A673 (cell line): ENCODE data around the gene HOXB9.

Experiments used
- CTCF ChIP-seq: fragments of 300-800, 200-600 bp; sonication (generic); conservative IDR thresholded peaks from 2 replicates; pipeline ENCODE4 v1.5.1; 2017; ENCODE audit warnings: low read depth, mild to moderate bottlenecking, antibody characterized with exemption, low read length, moderate library complexity, mixed read lengths
- EZH2 ChIP-seq: fragments of 200-600 bp; sonication (generic); IDR thresholded peaks from 2 replicates; pipeline ENCODE4 v1.6.1; 2017; ENCODE audit warnings: borderline replicate concordance, low read depth, mild to moderate bottlenecking, mixed read lengths, antibody characterized with exemption, low read length; ENCODE audit not compliant: poor library complexity, severe bottlenecking

- no peak for TF ChIP-seq EZH2
- TF ChIP-seq CTCF = no peak
Measured at GRCh38 chr17:48647963-48648245, 21.7 kb upstream of the HOXB9 start.
